ENCODE results near the gene CEACAM1.

DNA sequence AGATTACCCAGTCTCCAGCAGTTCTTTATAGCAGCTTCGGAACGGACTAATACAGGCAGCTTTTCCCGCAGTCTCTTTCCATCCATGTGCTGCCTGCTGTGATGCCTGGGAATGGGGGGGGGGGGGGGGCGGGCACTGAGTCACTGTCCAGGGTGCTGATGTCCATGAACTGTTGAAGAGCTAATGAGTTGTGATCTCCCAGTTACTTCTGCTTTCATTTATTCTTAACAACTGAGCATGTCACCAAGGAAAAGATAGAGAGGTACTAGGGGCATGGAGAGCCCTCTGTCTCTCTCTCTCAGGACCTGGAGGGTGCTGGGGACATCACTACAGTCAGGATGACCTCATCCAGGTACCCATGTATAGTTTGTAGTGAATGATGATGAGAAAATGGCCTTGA is 20.3 kb upstream of the CEACAM1 start:
- TF ChIP-seq EZH2 (optimal IDR thresholded peaks at IDR 0.05; ENCODE audit: low read depth, low read length) (no peak), EZH2phosphoT487 (IDR thresholded peaks at IDR 0.05; ENCODE audit: low read length) (no peak)
- TF ChIP-seq, protein P1, sequence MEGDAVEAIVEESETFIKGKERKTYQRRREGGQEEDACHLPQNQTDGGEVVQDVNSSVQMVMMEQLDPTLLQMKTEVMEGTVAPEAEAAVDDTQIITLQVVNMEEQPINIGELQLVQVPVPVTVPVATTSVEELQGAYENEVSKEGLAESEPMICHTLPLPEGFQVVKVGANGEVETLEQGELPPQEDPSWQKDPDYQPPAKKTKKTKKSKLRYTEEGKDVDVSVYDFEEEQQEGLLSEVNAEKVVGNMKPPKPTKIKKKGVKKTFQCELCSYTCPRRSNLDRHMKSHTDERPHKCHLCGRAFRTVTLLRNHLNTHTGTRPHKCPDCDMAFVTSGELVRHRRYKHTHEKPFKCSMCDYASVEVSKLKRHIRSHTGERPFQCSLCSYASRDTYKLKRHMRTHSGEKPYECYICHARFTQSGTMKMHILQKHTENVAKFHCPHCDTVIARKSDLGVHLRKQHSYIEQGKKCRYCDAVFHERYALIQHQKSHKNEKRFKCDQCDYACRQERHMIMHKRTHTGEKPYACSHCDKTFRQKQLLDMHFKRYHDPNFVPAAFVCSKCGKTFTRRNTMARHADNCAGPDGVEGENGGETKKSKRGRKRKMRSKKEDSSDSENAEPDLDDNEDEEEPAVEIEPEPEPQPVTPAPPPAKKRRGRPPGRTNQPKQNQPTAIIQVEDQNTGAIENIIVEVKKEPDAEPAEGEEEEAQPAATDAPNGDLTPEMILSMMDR (IDR thresholded peaks at IDR 0.05; ENCODE audit: low read length) = no peak
